Measurements from ENCODE around the gene SCAMP4. TPM values are rescaled to one million over a fixed set of nuclear protein-coding genes. Genes with fewer than 3 reads are reported as not detected.

The SCAMP4 gene
- total and polyA plus RNA-seq, 2 donors (not counting 1 experiment from before 2014, with no cell fraction given), result 16.9 to 29.7 TPM

DNA sequence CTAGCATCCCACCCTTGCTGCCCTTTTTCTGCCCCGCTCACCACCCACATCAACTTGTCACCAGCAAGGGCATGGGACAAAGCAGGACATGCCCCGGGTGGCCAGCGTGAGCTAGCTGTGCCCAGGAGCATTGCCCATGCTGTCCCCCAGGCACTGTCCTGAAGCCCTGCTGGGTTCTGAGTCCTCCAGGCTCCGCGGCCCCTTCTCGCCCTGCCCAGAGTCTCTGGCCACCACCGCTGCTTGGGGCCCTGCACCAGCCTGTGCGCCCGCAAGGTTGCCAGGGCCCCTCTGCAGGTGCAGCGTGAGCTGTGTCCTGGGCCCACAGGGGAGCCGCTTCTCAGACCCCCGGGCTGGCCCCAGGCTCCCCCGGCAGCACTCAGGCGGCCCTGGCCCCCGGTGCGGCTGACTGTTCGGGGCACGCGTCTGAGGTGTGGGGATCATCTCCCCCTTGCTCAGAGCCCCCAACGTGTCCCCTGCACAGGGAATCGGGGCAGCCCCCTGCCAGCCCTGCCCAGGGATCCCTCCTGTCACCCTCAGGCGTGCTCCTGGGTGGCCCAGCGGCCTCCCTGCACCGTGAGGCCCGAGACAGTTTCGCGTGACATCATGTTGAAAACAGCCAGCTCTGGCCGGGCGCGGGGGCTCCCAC, 39.8 kb downstream of the SCAMP4 start:
- Histone ChIP-seq H3K27ac (ENCODE audit: insufficient read depth, low read length) (no peak overlapping the region), H3K79me2 (ENCODE audit: control insufficient read depth, insufficient read depth, low read length) (peaks cover 73% of the 10 kb centered on the region), H3K9ac (ENCODE audit: insufficient read depth, low read length) (no peak overlapping the region), H3K9me3 (ENCODE audit: control insufficient read depth, insufficient read depth, low read depth, low read length) (no peaks in the 10 kb centered on the region), H3K4me2 (ENCODE audit: extremely low read depth, insufficient read depth, low read length) (no peak overlapping the region), H4K20me1 (ENCODE audit: control insufficient read depth, extremely low read depth, insufficient read depth, low read length) (no peaks in the 10 kb centered on the region), H2AFZ (ENCODE audit: low read length) (no peak overlapping the region), H3K4me3 (replicated peaks in 1 of 4; ENCODE audit: control extremely low read depth in 1 of 4, insufficient read depth in 1 of 4, low read depth in 3 of 4, low read length in 4 of 4) (no peak overlapping the region), H3K4me1 (ENCODE audit: control insufficient read depth, extremely low read depth, insufficient read depth, low read length) (peaks cover 8% of the 10 kb centered on the region), H3K36me3 (ENCODE audit: control insufficient read depth, insufficient read depth, low read length) (peaks cover 1% of the 10 kb centered on the region), H3K27me3 (ENCODE audit: control insufficient read depth, insufficient read depth, low read length) (no peaks in the 10 kb centered on the region)
- DNase-seq (ENCODE audit: low read depth in 2 of 2), result no peak
- TF ChIP-seq, protein P1, sequence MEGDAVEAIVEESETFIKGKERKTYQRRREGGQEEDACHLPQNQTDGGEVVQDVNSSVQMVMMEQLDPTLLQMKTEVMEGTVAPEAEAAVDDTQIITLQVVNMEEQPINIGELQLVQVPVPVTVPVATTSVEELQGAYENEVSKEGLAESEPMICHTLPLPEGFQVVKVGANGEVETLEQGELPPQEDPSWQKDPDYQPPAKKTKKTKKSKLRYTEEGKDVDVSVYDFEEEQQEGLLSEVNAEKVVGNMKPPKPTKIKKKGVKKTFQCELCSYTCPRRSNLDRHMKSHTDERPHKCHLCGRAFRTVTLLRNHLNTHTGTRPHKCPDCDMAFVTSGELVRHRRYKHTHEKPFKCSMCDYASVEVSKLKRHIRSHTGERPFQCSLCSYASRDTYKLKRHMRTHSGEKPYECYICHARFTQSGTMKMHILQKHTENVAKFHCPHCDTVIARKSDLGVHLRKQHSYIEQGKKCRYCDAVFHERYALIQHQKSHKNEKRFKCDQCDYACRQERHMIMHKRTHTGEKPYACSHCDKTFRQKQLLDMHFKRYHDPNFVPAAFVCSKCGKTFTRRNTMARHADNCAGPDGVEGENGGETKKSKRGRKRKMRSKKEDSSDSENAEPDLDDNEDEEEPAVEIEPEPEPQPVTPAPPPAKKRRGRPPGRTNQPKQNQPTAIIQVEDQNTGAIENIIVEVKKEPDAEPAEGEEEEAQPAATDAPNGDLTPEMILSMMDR (conservative IDR thresholded peaks at IDR 0.05 in 1 of 2, IDR thresholded peaks at IDR 0.05 in 1 of 2; ENCODE audit: low read depth in 1 of 2, low read length in 2 of 2), result no peak
- no peak for TF ChIP-seq EZH2 (IDR thresholded peaks at IDR 0.05; ENCODE audit: low read length, missing control alignments)

- H2AFZ ChIP-seq (ENCODE audit: low read length), result no peak overlapping the region
- H3K9me3 ChIP-seq (ENCODE audit: control insufficient read depth, insufficient read depth, low read depth, low read length), result no peaks in the 10 kb centered on the region
- H3K27me3 ChIP-seq (ENCODE audit: control insufficient read depth, insufficient read depth, low read length), result no peaks in the 10 kb centered on the region
- H4K20me1 ChIP-seq (ENCODE audit: control insufficient read depth, extremely low read depth, insufficient read depth, low read length), result no peaks in the 10 kb centered on the region
- peaks cover 1% of the 10 kb centered on the region for H3K36me3 ChIP-seq (ENCODE audit: control insufficient read depth, insufficient read depth, low read length)
- peak in 1 of 2 donors; percentile 7 for DNase-seq (ENCODE audit: low read depth in 2 of 2)
- no peak for TF ChIP-seq EZH2 (IDR thresholded peaks at IDR 0.05; ENCODE audit: low read length, missing control alignments)
- TF ChIP-seq, protein P1 (conservative IDR thresholded peaks at IDR 0.05 in 1 of 2, IDR thresholded peaks at IDR 0.05 in 1 of 2; ENCODE audit: low read depth in 1 of 2, low read length in 2 of 2), result peak; percentile 46 to 48
- H3K4me2 ChIP-seq (ENCODE audit: extremely low read depth, insufficient read depth, low read length), result no peak overlapping the region
- H3K4me3 ChIP-seq (replicated peaks in 1 of 4; ENCODE audit: control extremely low read depth in 1 of 4, insufficient read depth in 1 of 4, low read depth in 3 of 4, low read length in 4 of 4), result no peak overlapping the region
- no peak overlapping the region for H3K27ac ChIP-seq (ENCODE audit: insufficient read depth, low read length)
- peaks cover 77% of the 10 kb centered on the region for H3K79me2 ChIP-seq (ENCODE audit: control insufficient read depth, insufficient read depth, low read length)
- H3K4me1 ChIP-seq (ENCODE audit: control insufficient read depth, extremely low read depth, insufficient read depth, low read length), result peaks cover 4% of the 10 kb centered on the region
- H3K9ac ChIP-seq (ENCODE audit: insufficient read depth, low read length), result no peak overlapping the region
Measured at GRCh38 chr19:1945899-1946298, 40.7 kb downstream of the SCAMP4 start.

GRCh38 chr19:1947651-1948209, 42.5 kb downstream of the SCAMP4 start:
- Histone ChIP-seq H3K27ac (ENCODE audit: insufficient read depth, low read length) (no peak overlapping the region), H3K27me3 (ENCODE audit: control insufficient read depth, insufficient read depth, low read length) (no peaks in the 10 kb centered on the region), H4K20me1 (ENCODE audit: control insufficient read depth, extremely low read depth, insufficient read depth, low read length) (peaks cover 1% of the 10 kb centered on the region), H3K9ac (ENCODE audit: insufficient read depth, low read length) (no peak overlapping the region), H3K4me1 (ENCODE audit: control insufficient read depth, extremely low read depth, insufficient read depth, low read length) (peaks cover 4% of the 10 kb centered on the region), H3K4me2 (ENCODE audit: extremely low read depth, insufficient read depth, low read length) (no peak overlapping the region), H3K79me2 (ENCODE audit: control insufficient read depth, insufficient read depth, low read length) (peaks cover 74% of the 10 kb centered on the region), H3K9me3 (ENCODE audit: control insufficient read depth, insufficient read depth, low read depth, low read length) (no peaks in the 10 kb centered on the region), H3K4me3 (replicated peaks in 1 of 4; ENCODE audit: control extremely low read depth in 1 of 4, insufficient read depth in 1 of 4, low read depth in 3 of 4, low read length in 4 of 4) (no peak overlapping the region), H3K36me3 (ENCODE audit: control insufficient read depth, insufficient read depth, low read length) (peaks cover 4% of the 10 kb centered on the region), H2AFZ (ENCODE audit: low read length) (no peak overlapping the region)
- no peak for DNase-seq (ENCODE audit: low read depth in 2 of 2)
- no peak for TF ChIP-seq EZH2 (IDR thresholded peaks at IDR 0.05; ENCODE audit: low read length, missing control alignments)
- TF ChIP-seq, protein P1 (conservative IDR thresholded peaks at IDR 0.05 in 1 of 2, IDR thresholded peaks at IDR 0.05 in 1 of 2; ENCODE audit: low read depth in 1 of 2, low read length in 2 of 2), result no peak

Data from fibroblast of lung (primary cell).